Colonic mucosa (tissue), 4 donors: ENCODE measurements around the gene TBC1D2. TPM values are rescaled to one million over a fixed set of nuclear protein-coding genes. Genes with fewer than 3 reads are reported as not detected.
A peak's percentile ranks its signal among the peaks of the same experiment; 100 is the strongest.

Source experiments
- DNase-seq: peaks from one replicate; pipeline ENCODE4 v3.0.0-alpha.2; 2020
- H3K27ac ChIP-seq: fragments of 200-600 bp; one replicate; pipeline ENCODE4 v1.8.0; 2021
- H3K27me3 ChIP-seq: fragments of 200-600 bp; one replicate; pipeline ENCODE4 v1.8.0; 2021
- H3K36me3 ChIP-seq: fragments of 200-600 bp; one replicate; pipeline ENCODE4 v1.8.0; 2021
- H3K4me1 ChIP-seq: fragments of 200-600 bp; one replicate; pipeline ENCODE4 v1.8.0; 2021; ENCODE audit warnings: mild to moderate bottlenecking
- H3K4me3 ChIP-seq: fragments of 200-600 bp; one replicate; pipeline ENCODE4 v1.8.0; 2021
- H3K9ac ChIP-seq, 2 donors: one replicate each; pipeline ENCODE4 v1.7.0; 2013; ENCODE audit warnings: control low read depth in 2 of 2, low read depth in 2 of 2, low read length in 2 of 2
- H3K9me3 ChIP-seq: fragments of 200-600 bp; one replicate; pipeline ENCODE4 v1.8.0; 2021
- intact Hi-C: fragments of 100-400 bp; cut with DNase I; formaldehyde crosslinking; loops from one replicate; pipeline ENCODE4 v1.14.1; 2022
- total RNA-seq, 2 donors: library from RNA; stranded (reverse); fragmentation: NEBNext Ultra II Directional in 1 of 2; extraction: Animal tissue kit (Norgen Biotek cat#: 25700) in 1 of 2; gene quantifications; one replicate each; pipeline ENCODE4 v1.2.1, GENCODE V29; 2021
- TF ChIP-seq, protein P1 (sequence below): fragments of 200-600 bp; IDR thresholded peaks from one replicate; pipeline ENCODE4 v1.8.0; 2022; ENCODE audit warnings: antibody characterized with exemption, mild to moderate bottlenecking
- donor health status: healthy.
- donor health status: DM: no; HTN: no; CAD: no.
- donor health status: DM: no; HTN: no; CAD: no.

Gene TBC1D2
- total RNA-seq, 2 donors from 2014 or later = 20.1 to 26.9 TPM

DNA sequence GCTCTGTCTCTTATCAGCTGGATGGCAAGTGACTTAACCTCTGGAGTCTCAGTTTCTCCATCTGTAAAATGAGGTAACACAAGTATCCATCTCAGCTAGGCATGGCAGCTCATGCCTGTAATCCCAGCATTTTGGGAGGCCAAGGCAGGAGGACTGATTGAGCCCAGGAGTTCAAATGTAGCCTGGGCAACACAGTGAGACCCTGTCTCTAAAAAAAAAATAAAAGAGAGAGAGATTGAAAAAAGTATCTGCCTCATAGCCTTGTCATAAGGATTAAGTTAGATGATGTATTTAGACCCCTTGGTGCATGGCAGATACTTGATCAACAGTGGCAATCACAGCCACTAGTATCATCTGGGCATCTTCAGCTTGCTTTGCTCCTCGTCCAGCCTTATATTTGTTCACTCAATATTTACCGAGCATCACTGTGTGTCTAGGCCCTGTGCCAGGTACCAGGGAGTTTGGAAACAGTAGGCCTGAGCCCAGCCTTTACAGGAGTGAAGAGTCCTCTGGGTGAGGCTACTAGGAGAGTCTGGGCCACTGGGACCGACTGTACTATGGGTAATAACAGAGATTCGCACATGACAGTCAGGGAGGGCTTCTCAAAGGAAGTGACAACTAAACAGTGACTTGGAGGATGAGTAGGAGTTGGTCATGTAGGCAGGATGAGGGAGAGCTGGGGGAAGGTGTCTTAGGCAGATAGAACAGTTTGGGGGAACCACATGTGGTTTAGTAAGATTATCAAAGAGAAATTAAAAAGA lies 97.2 kb downstream of the TBC1D2 start:
- intact Hi-C loops = no loop called here
- no peaks in the 10 kb centered on the region for H3K27me3 ChIP-seq
- peak; percentile 82 for DNase-seq
- H3K27ac ChIP-seq = no peak overlapping the region
- TF ChIP-seq, protein P1, sequence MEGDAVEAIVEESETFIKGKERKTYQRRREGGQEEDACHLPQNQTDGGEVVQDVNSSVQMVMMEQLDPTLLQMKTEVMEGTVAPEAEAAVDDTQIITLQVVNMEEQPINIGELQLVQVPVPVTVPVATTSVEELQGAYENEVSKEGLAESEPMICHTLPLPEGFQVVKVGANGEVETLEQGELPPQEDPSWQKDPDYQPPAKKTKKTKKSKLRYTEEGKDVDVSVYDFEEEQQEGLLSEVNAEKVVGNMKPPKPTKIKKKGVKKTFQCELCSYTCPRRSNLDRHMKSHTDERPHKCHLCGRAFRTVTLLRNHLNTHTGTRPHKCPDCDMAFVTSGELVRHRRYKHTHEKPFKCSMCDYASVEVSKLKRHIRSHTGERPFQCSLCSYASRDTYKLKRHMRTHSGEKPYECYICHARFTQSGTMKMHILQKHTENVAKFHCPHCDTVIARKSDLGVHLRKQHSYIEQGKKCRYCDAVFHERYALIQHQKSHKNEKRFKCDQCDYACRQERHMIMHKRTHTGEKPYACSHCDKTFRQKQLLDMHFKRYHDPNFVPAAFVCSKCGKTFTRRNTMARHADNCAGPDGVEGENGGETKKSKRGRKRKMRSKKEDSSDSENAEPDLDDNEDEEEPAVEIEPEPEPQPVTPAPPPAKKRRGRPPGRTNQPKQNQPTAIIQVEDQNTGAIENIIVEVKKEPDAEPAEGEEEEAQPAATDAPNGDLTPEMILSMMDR = no peak
- no peaks in the 10 kb centered on the region for H3K4me1 ChIP-seq
- H3K9ac ChIP-seq = no peak overlapping the region
- H3K4me3 ChIP-seq = no peak overlapping the region
- H3K36me3 ChIP-seq = no peaks in the 10 kb centered on the region
- no peaks in the 10 kb centered on the region for H3K9me3 ChIP-seq

DNA sequence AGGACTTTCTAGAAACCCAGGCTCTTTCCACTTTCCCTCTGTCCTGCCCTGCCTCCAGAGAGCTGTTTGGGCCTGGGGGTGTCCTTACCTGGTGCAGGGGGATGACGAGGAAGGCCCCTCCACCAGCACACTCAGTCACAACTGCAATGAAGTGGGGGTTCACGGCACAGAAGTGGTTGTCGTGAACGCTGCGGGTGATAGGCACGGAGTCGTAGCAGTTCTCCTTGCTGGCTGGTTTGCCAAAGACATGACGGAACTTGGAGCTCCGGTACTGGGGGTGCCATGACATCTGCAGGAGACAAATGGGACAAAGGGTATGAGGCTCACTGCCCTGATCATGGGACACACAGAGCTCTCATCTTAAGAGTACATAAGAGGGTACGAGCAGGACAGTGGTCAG lies 98.1 kb downstream of the TBC1D2 start:
- Histone ChIP-seq H3K4me1 (no peaks in the 10 kb centered on the region), H3K4me3 (no peak overlapping the region), H3K27ac (no peak overlapping the region), H3K9ac (no peak overlapping the region), H3K27me3 (no peaks in the 10 kb centered on the region), H3K36me3 (no peaks in the 10 kb centered on the region), H3K9me3 (no peaks in the 10 kb centered on the region)
- TF ChIP-seq, protein P1 = no peak
- intact Hi-C loops = no loop called here
- DNase-seq = no peak

DNA sequence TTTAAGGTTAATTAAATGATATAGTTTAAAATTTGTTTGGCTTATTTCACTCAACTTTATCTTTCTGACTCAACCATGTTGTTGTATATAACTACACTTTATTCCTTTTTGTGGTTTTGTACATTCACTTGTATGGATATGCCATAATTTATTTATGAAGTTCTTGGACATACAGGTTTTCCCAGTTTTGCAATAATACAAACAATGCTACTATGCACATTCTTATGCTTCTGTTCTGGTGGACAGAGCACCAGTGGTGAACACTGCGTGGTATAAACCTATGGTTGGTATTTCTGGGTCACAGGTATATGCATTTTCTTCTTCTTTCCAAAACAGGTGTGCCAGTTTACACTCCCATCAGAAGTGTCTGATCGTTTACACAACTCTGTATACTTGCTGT lies 100.8 kb downstream of the TBC1D2 start:
- H3K4me3 ChIP-seq = no peak overlapping the region
- no peaks in the 10 kb centered on the region for H3K36me3 ChIP-seq
- no peaks in the 10 kb centered on the region for H3K27me3 ChIP-seq
- H3K27ac ChIP-seq = no peak overlapping the region
- TF ChIP-seq, protein P1 = no peak
- no peak overlapping the region for H3K9ac ChIP-seq
- intact Hi-C loops = no loop called here
- no peak for DNase-seq
- no peaks in the 10 kb centered on the region for H3K4me1 ChIP-seq
- H3K9me3 ChIP-seq = no peaks in the 10 kb centered on the region

GRCh38 chr9:98152526-98152925 lies 102.9 kb downstream of the TBC1D2 start:
- TF ChIP-seq, protein P1 = no peak
- Histone ChIP-seq H3K27ac (no peak overlapping the region), H3K9ac (no peak overlapping the region), H3K4me1 (no peaks in the 10 kb centered on the region), H3K4me3 (no peak overlapping the region), H3K36me3 (no peaks in the 10 kb centered on the region), H3K27me3 (no peaks in the 10 kb centered on the region), H3K9me3 (no peaks in the 10 kb centered on the region)
- intact Hi-C loops = no loop called here
- DNase-seq = no peak

GRCh38 chr9:98150721-98151120 lies 104.7 kb downstream of the TBC1D2 start:
- Histone ChIP-seq H3K9me3 (no peaks in the 10 kb centered on the region), H3K27ac (no peak overlapping the region), H3K36me3 (no peaks in the 10 kb centered on the region), H3K4me1 (peaks cover 11% of the 10 kb centered on the region), H3K9ac (no peak overlapping the region), H3K4me3 (no peak overlapping the region), H3K27me3 (no peaks in the 10 kb centered on the region)
- intact Hi-C loops = no loop called here
- TF ChIP-seq, protein P1 = no peak
- DNase-seq = no peak
